CD4-positive, alpha-beta T cell treated with Interleukin-10 for 1 hour (primary cell): ENCODE results near the gene ALOX15B.
A peak's percentile ranks its signal among the peaks of the same experiment; 100 is the strongest.

Experiments
- DNase-seq: peaks from one replicate; pipeline ENCODE4 v3.0.0-alpha.2; 2020

Gene ALOX15B

DNA sequence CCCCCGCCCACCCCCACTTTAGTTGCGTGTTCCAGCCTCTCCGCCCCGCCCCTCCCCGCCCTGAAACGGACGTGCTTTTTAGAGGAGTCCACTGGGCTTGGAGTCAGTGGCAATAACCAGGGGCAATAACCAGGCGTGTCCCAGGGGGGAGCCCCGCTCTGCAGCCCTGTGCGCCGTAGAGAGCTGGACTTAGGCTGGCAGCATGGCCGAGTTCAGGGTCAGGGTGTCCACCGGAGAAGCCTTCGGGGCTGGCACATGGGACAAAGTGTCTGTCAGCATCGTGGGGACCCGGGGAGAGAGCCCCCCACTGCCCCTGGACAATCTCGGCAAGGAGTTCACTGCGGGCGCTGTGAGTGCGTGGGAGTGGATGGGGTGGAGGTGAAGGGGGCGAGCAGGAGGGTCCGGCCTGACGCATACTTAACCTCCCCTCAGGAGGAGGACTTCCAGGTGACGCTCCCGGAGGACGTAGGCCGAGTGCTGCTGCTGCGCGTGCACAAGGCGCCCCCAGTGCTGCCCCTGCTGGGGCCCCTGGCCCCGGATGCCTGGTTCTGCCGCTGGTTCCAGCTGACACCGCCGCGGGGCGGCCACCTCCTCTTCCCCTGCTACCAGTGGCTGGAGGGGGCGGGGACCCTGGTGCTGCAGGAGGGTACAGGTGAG is at the start of gene ALOX15B:
Gene ALOX15B (plus strand): TSS at position 106 of the 657 bp plus-strand sequence. CDS start 97 bp downstream, at position 203.
- no peak for DNase-seq

DNA sequence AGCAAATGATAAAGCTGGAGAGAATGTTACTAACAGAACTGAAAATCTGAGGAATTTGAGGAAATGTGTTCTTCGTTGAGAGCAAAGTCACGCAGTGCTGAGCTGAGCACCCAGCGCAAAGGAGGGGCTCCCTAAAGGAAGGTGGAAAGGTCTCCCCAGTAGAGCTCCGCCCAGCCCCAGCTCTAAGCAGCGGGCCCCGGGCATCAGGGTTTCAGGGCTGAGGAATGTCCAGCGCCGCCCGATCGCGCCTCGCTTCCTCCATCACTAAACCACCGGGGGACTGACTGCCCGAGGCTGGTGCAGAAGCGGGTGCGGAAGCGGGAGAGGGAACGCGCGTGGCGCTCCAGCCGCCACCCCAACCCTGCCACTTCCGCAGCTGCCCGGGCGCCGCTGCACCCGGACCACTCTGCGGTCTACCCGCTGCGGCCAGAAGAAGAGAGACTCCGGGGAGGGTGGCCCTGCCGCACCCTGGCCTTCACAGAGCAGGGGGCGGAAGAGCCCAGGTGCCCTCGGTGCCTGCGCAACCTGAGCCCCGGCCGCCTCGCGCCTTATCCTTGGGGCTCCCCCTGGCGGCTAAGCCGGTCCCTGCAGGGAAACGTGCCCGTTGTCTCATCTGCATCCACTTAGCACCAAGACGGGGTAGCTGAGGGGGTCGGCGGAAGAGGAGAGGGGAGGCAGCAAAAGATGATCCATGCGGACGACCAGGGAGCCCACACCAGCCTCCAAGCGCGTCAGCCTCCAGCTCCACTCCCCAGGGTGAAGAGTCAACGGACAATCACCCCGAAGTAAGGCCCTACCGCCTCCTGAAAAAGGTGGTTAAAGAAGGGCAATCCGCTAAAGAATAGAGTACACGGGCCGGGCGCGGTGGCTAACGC is 48.8 kb upstream of the ALOX15B start:
- DNase-seq: peak; percentile 93

DNA sequence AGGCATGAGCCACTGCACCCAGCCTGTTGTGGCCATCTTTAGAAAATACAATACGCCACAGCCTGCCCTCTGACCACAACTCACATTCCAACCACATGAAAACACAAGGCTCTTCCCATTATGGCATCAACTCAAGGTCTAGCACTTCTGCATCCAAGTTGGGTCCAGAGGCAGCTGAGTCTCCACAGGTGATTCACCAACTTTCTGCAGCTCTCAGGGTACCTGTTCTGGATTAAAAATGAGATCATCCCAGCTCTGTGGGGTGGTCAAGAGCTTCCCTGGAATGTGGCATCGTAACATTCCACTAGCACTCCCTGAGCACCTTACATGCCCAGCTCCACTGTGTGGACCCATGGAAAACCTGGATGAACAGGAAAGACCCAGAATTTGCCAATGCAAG is 46.3 kb upstream of the ALOX15B start:
- DNase-seq: no peak

GRCh38 chr17:7992924-7993323 is 45.9 kb upstream of the ALOX15B start:
- DNase-seq: peak; percentile 39

DNA sequence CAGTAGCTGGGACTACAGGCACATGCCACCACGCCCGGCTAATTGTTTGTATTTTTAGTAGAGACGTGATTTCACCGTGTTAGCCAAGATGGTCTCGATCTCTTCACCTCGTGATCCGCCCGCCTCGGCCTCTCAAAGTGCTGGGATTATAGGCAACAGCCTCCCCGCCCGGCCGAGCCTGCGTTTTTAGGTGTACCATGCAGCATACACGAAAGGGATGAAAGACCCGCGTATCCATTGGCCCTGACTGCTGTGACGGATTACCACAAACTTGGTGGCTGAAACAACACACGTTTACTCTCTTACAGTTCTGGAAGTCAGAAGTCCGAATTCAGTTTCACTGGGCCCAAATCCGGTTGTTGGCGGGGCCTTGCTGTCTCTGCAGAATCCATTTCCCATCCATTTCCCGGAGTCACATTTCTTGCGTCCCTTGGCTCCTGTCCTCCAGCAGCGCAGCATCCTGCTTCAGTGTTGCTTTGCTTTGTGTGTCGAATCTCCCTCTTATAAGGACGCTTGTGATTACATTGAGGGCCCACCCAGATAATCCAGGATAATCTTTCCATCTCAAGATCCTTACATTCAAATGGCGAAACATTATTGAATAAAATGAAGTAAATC is 44.8 kb upstream of the ALOX15B start:
- no peak for DNase-seq

- no peak for DNase-seq
These were observed 43.1 kb upstream of the ALOX15B start for GRCh38 chr17:7995724-7996123.

- peak; percentile 45 for DNase-seq
These were observed 41.7 kb upstream of the ALOX15B start for GRCh38 chr17:7997186-7997585.

- DNase-seq: peak; percentile 4
These were observed 36.7 kb upstream of the ALOX15B start, which contains the start of gene GUCY2D for GRCh38 chr17:8001976-8002720. TSS of gene GUCY2D (plus strand) at chr17:8002615. CDS start at chr17:8003048, 433 bp downstream.

DNA sequence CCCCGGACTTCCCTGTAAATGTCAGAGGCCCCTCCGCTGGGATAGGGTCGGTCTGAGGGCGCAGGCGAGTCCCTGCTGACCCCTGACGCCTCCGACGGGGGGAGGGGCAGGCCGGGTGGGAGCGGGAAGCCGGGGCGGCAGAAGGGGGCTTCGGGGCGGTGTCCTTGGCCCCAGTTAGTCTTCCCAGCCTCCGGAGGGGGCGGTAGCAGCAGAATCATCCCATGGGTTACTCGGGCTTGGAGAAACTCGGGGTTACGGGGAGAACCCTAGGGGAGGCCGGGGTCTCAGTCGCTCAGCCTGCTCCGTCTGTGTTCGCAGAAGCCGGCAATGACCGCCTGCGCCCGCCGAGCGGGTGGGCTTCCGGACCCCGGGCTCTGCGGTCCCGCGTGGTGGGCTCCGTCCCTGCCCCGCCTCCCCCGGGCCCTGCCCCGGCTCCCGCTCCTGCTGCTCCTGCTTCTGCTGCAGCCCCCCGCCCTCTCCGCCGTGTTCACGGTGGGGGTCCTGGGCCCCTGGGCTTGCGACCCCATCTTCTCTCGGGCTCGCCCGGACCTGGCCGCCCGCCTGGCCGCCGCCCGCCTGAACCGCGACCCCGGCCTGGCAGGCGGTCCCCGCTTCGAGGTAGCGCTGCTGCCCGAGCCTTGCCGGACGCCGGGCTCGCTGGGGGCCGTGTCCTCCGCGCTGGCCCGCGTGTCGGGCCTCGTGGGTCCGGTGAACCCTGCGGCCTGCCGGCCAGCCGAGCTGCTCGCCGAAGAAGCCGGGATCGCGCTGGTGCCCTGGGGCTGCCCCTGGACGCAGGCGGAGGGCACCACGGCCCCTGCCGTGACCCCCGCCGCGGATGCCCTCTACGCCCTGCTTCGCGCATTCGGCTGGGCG is 35.9 kb upstream of the ALOX15B start:
- DNase-seq: no peak

- no peak for DNase-seq
These were observed 35.2 kb upstream of the ALOX15B start for GRCh38 chr17:8003594-8004181.

DNA sequence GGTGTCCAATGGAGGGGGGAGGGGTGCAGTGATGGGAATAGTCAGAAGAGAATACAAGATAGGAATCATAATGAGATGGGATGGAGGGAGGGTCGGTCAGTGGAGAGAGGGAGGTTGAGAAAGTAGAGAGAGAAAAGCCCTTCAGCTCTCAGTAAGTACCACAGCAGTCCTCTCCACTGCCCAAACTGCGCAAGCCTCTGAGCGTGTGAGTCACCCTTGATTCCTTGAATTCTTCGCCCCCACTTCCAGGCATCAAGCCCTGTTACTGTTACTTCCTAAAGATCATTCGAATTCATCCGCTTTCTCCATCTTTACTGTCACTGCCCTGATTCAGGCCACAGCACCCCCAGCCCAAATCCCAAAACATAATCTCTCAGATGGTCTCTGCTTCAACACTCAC is 34.0 kb upstream of the ALOX15B start:
- DNase-seq: no peak

DNA sequence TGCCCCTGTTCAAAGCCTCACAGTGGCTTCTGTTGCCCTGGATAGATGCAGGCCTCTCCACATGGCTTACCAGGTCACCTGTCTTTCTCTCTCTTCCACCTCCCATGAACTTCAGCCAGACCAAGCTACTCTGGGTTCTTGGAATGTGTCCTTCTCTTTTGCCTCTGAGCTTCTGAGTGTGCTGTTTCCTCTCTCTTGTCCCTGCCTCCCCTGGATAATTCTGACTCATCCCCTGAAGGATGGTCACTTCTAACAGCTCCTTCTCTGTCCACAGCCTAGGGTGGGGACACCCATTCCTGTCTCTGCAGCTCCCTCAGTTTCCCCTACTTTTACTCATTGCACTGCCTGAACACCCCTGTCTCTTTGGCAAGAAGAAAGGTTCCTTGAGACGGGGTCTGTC is 33.5 kb upstream of the ALOX15B start:
- DNase-seq: no peak

GRCh38 chr17:8005967-8006730 is 32.7 kb upstream of the ALOX15B start:
- peak; percentile 4 for DNase-seq

DNA sequence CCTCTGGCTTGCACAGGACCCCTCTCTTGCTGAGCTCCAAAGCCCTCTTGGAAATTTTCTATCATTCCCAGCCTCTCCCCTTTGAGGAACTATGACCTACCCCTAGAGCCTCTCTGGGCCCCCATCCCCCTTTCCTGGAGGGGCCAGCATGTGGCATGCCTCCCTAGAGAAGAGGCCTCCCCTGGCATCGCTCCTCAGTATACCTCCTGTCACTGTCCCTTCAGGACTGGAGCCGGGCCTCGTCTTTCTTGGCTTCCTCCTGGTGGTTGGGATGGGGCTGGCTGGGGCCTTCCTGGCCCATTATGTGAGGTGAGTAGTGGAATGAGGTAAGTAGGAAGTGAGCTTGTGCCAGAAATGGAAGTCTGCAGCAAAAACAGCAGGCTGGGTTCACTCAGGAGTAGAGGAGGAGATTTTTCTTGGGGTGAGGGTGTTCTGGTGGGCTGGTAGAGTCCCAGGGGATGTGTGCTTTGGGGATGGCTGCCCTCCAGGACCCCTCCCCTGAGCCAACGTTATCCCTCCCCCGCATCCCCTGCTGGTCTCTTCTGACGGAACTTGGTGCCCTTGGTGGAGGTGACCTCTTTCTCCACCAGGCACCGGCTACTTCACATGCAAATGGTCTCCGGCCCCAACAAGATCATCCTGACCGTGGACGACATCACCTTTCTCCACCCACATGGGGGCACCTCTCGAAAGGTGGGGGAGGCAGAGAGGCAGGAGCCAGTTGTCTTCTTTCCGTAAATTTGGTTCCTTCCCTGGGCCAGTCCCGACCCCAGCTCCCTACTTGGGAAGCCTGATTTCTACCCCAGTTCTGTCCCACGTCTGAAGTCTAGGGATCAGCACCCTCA is 31.8 kb upstream of the ALOX15B start:
- DNase-seq: no peak

GRCh38 chr17:8007836-8008235 is 31.0 kb upstream of the ALOX15B start:
- no peak for DNase-seq

- no peak for DNase-seq
These were observed 26.7 kb upstream of the ALOX15B start for GRCh38 chr17:8012045-8012580.

DNA sequence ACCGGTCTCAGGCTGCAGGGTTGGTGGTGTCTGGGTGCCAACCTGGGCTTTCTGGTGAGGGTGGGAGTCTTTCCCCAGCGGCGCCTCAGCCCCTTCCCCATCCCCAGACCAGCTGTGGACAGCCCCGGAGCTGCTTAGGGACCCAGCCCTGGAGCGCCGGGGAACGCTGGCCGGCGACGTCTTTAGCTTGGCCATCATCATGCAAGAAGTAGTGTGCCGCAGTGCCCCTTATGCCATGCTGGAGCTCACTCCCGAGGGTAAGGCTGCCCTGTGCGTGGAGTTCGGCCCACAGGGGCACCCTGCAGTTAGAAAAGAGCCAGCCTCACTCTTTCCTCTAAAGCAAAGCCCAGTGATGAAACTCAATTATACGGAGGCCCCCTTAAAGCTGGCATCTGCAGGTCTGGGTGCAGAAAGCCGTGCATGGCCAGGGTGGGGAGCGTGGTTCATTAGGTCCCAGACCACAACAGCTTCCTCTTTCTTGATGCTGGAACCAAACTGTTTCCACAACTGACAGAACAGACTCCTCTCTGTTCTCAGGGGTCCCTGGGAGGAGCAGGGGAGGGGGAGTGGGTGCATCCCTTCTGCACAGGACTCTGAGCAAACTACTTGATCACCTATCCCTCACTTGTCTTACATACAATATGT is 25.7 kb upstream of the ALOX15B start:
- no peak for DNase-seq

DNA sequence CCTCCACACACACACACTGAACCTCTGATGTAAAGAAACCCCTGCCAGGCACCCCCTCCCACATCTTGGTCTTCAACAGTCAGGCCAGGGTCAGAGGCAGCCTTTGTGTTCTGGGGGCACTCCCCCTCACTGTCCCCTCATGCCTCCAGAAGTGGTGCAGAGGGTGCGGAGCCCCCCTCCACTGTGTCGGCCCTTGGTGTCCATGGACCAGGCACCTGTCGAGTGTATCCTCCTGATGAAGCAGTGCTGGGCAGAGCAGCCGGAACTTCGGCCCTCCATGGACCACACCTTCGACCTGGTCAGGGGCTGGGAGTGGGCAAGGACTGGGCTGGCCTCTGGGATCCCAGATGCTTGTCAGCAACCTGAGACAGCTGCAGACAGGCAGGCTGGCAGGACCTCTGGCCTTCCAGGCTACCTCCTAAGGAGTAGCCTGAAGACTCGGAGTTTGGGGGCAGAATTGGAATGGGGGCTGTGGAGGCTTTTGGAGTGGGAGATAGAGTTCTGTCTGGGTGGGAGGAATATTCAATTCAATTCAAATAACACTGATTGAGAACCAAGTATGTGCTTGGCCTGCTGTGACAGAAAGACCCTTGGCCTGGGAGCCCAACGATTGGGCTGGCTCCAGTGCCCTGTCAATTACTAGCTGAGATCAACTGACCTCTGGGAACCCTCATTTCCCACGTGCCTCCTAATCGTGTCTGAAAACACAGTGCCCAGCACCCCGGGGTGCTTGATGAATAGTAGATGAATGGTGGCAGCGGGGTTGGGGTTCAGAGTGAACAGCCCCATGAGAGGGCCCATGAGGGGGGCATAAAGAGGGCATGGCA is 24.9 kb upstream of the ALOX15B start:
- no peak for DNase-seq
